HUDEP-2 (cell line): Measurements from ENCODE around the gene TNFRSF1B.

Experiments
- DNase-seq, 76 experiments: peaks; one replicate each; lab custom pipeline; 2025; ENCODE audit not compliant: unreplicated experiment in 76 of 76; lab: John Stamatoyannopoulos, UW

TNFRSF1B gene

DNA sequence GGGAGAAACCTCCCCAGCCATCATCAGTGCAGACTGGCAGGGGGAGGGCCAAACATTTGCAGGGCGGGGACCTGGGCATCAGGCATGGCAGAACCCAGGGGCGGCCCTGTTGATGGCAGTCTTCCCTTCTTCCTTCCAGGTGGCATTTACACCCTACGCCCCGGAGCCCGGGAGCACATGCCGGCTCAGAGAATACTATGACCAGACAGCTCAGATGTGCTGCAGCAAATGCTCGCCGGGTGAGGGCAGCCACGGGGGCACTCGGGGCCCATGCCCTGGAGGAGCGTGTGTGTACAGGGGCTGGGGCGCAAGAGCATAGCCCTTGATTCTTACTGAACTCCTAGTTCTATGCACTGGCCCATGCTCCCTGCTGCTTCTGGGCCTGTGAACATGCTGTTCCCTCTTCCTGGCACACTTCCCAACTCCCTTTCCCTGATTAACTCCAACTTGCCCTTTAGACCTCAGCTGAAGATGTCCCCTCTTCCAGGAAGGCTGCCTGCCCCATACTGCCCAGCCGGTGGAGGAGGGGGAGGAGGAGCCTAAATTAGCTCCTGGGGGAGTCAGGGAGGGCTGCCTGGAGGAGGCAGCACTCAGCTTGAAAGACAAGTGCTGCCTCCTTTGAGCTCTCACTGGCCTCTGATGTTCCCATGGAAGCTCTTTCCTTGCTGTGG lies 22.0 kb downstream of the TNFRSF1B start:
- DNase-seq = no peak

DNA sequence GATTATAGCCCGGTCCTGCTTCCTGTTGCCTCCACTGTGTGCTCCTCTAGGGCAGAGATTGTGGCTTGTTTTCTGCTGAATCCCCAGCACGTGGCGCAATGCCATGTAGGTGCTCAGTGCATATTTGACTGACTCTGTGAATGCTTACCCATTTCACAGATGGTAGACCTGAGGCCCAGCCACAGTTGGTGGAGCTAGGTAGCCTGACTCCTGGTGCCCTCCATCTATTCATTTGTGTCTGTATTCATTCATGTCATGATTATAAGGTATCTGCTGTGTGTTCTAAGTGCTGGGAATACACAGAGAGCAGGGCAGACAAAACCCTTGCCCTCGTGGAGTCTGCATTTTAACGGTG lies 22.5 kb downstream of the TNFRSF1B start:
- no peak for DNase-seq

DNA sequence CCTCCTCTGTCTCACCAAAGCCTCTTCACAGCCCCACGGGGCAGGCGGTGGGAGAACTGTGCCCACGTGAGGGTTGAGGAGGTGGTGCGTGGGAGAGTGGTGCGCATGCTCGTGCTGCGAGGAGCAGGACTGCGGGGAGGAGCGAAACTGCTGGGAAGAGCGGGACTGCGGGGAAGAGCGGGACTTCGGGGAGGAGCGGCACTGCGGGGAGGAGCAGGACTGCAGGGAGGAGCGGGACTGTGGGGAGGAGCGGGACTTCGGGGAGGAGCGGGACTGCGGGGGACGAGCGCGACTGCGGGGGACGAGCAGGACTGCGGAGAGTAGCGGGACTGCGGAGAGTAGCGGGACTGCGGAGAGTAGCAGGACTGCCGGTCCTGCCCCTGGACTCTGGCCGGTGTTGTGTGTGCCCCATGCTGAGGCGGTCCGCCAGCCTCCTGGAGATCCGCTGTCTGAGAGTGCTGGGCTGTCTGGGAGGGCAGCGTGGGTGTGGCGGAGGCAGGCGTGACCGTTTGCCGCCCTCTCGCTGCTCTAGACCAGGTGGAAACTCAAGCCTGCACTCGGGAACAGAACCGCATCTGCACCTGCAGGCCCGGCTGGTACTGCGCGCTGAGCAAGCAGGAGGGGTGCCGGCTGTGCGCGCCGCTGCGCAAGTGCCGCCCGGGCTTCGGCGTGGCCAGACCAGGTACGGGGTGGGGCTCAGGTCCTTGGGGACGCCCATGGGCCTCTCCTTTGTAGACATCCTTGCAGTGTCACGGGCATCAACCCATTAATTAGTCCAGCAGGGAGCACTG lies 24.6 kb downstream of the TNFRSF1B start:
- no peak for DNase-seq

DNA sequence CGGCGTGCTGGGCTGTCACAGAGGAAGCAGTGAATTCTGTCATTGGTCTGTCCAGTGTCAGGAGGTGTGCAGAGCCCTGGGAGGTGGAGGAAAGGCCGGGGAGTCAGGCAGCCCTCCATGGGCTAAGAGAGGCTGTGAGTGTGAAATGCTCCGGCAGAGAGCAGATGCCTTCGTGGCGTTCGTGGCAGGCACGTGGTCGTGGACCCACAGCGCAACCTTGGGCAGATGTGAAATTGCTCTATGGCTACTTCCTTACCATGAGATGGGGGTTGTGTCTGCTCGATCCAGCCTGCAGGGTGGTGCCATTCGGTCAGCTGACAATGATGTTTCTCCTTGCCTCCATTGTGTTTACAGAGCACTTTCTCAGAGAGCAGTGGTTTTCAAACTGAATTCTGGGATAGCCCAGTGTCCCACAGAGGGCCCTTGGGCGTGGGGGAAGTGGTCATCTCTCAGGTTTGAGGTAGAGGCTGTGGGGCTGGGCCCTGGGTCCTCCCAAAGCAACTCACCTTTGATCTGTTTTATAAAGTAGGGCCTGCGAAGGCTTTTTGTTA lies 27.9 kb downstream of the TNFRSF1B start:
- DNase-seq = no peak

GRCh38 chr1:12195416-12195815 lies 28.6 kb downstream of the TNFRSF1B start:
- DNase-seq = no peak

DNA sequence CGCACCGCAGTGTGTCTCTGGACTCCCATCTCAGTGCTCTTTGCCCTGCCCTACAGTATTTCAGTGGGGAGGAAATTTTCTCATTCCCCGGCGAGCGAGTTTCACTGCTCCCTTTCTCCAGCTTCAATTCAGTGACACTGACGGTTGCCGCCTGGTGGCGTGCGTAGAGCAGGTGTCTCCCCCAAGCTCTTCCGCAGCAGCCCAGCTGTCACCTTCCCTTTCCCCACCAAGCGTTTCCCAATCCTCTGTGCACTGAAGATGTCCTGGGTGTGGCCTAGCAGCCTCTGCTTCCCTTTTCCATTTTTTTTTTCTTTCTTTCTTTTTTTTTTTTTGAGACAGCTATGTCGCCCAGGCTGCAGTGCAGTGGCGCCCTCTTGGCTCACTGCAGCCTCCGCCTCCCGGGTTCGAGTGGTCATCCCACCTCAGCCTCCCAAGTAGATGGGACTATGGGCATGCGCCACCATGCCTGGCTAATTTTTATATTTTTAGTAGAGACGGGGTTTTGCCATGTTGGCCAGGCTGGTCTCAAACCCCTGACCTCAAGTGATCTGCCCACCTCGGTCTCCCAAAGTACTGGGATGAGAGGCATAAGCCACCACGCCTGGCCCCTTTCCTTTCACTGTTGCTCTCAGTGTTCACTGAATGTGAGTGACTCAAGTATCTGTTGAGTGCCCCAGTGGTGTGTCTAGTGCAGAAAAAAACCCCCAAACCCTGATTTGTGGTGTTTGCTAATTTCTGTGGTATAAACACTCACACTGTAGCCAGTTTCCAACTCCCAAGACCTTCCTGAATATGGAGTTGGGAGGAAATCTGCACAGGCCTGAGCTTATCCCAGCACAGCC lies 30.1 kb downstream of the TNFRSF1B start:
- no peak for DNase-seq

GRCh38 chr1:12197483-12197880 lies 30.7 kb downstream of the TNFRSF1B start:
- no peak for DNase-seq

DNA sequence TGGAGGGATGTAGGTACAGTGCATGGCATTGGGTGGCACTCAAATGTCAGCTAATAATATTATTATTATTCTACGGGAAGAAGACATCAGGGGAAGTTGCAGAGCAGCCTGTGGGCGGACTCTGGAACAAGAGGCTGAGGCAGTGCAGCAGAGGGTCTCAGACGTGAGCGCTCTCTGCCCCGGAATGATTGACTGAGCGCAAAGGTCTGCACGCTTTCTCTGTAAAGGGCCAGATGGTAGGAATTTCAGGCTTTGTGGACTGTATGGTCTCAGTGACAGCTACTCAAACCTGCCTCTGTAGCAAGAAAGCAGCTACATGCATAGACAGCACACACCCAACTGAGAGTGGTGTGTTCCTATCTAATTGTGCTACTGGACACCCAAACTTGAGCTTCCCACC lies 33.4 kb downstream of the TNFRSF1B start:
- DNase-seq = no peak

DNA sequence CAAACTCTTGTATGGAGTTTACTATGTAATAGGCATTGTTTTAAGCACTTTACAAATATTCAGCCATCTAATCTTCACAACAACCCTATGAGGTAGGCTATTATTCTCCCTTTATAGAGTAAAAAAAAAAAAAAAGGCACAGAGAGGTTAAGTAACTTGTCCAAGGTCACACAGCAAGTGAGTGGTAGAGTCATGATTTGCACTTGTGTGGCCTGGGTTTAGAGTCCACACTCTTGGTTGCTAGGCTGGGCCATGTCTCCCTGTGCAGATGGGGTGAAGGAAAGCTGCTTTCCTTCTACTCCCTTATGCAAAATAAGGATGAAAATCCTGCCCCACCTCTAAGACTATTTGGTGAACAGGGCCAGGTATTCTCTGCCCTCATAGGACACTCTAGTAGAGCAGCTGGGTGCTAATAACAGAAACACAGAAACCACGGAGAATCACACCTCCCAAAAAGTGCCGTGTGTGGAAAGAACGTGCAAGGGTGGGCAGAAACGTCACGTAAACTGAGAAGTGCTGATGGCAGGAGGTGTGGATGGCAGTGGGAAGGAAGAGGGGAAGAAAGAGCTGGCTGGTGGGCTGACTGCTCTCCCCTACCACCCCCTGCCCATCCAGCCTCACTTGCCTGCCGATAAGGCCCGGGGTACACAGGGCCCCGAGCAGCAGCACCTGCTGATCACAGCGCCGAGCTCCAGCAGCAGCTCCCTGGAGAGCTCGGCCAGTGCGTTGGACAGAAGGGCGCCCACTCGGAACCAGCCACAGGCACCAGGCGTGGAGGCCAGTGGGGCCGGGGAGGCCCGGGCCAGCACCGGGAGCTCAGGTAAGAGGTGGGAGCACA lies 34.8 kb downstream of the TNFRSF1B start:
- no peak for DNase-seq

DNA sequence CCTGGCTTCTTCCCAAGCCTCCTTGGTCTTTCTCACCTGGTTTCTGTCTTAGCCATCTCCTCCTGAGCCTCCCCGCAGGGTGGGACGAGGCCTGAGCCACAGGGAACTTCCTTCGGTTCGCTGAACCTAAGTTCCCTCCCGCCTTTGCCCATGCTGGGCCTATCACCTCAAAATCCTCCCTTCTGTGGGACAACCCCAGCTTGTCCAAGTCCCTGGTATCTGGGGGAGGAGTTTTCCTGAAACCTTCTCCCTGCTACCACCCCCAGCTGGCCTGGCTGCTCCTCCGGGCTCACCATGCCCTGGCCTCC lies 35.4 kb downstream of the TNFRSF1B start:
- DNase-seq = no peak

DNA sequence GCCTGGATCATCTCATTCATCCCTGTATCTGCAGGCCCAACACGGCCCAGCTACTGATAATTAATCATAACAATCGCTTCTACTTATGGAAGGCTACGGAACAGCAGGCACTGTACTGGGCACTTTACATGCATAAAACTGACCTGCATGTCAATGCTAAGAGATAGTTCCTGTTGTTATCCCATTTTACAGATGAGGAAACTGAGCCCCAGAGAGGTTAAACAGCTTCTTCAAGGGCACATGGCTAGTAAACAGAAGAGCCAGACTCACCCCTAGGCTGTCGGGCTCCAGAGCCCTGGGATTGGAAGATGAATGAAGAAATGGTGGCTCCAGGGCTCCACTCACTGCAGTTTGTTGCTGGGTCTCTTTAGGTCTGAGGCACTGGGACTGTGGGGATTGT lies 35.8 kb downstream of the TNFRSF1B start:
- no peak for DNase-seq

DNA sequence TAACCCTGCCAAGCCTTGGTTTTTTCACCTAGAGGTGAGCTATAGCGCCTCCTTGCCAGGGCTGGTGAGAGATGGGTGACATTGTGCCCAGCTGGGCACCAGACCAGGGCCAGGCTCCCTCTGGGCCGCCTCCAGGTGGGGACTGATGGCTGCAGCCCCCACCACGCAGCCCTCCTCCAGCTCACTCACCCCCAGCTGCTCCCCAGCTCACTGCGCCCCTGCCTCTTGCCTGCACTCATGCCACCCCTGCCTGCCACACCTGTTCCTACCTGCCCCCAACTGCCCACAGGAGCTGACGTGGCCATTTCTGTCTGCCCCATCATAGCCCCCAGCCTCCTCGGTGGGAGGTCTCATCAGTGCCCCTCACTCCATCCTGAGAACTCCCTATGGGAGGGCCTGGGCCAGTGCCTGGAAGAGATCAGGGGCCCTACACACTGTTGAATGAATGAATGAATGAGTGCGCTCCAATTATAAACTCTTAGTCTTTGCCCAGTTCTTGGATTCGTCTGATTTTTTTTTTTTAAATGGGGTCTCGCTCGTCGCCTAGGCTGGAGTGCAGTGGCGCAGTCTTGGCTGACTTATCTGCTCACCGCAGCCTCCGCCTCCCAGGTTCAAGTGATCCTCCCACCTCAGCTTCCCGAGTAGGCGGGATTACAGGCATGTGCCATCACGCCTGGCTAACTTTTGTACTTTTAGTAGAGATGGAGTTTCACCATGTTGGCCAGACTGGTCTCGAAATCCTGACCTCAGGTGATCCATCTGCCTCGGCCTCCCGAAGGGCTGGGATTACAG lies 36.6 kb downstream of the TNFRSF1B start:
- DNase-seq = peak in 6 of 76 experiments; percentile 8 to 44 (median 20)

- DNase-seq = no peak
These were observed 37.3 kb downstream of the TNFRSF1B start for GRCh38 chr1:12204140-12204539.

DNA sequence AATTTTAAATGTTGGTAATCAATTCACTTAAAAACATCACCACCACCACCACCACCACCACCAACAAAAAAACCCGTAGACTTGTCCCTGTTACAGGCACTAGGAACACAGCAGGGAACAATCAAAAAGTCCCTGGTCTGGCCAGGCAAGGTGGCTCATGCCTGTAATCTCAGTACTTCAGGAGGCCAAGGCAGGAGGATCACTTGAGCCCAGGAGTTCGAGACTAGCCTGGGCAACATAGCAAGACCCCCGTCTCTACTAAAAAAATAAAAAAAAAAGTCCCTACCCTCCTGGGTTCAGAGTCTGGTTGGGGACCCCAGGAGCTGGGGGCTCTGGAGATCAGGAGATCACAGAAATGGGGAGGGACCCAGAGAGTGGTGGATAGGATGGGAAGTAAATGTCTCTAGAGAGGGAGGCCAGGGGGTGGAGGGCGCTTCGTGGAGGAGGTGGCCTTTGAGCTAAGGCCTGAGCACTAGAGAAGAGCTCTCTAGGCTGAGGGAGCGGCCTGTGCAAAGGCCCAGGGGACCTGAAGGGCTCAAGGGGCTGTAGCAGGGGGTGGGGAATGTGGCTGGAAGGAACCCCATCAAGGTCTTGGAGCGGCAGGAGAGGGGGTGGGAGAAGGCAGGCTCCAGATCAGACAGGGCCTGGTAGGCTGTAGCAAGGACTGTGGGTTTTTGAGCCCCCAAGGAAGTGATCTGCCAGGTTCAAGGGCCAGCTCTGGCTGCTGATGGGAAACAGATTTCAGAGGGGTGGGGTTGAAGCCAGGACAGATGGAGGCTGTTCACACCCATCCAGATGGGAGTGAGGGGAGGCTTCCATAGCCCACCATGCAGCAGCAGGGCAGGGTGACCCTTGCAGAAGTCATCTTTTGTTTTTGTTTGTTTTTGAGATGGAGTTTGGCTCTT lies 38.2 kb downstream of the TNFRSF1B start:
- no peak for DNase-seq

- no peak for DNase-seq
These were observed 39.4 kb downstream of the TNFRSF1B start for GRCh38 chr1:12206238-12206637.

- DNase-seq = no peak
These were observed 40.1 kb downstream of the TNFRSF1B start for GRCh38 chr1:12206792-12207424.

DNA sequence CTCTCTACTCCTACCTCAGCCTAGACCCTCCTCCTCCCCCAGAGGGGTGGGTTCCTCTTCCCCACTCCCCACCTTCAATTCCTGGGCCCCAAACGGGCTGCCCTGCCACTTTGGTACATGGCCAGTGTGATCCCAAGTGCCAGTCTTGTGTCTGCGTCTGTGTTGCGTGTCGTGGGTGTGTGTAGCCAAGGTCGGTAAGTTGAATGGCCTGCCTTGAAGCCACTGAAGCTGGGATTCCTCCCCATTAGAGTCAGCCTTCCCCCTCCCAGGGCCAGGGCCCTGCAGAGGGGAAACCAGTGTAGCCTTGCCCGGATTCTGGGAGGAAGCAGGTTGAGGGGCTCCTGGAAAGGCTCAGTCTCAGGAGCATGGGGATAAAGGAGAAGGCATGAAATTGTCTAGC lies 41.5 kb downstream of the TNFRSF1B start:
- DNase-seq = no peak

- DNase-seq = peak in 67 of 76 experiments; percentile 19 to 87 (median 63)
These were observed 42.1 kb downstream of the TNFRSF1B start for GRCh38 chr1:12208764-12209494.
